Activated naive CD4-positive, alpha-beta T cell treated with Interleukin-2 at 50 U/mL for 16 hours (primary cell): ENCODE measurements around the gene AGAP3.

ENCODE experiments used
- DNase-seq: peaks from one replicate; pipeline ENCODE4 v3.0.0-alpha.2; 2020

The AGAP3 gene

GRCh38 chr7:151074817-151075661 lies 11.2 kb upstream of the AGAP3 start:
- no peak for DNase-seq

GRCh38 chr7:151075662-151075971 lies 10.7 kb upstream of the AGAP3 start:
- no peak for DNase-seq

- no peak for DNase-seq
Observed at GRCh38 chr7:151075978-151076426, 10.3 kb upstream of the AGAP3 start.

- DNase-seq: peak; percentile 18
Observed at GRCh38 chr7:151076863-151077704, 9.2 kb upstream of the AGAP3 start.

GRCh38 chr7:151077705-151078232 lies 8.5 kb upstream of the AGAP3 start:
- DNase-seq: no peak

- no peak for DNase-seq
Observed at GRCh38 chr7:151078233-151079040, 7.8 kb upstream of the AGAP3 start.

GRCh38 chr7:151079199-151079910 lies 6.9 kb upstream of the AGAP3 start:
- no peak for DNase-seq

GRCh38 chr7:151080067-151080521 lies 6.2 kb upstream of the AGAP3 start:
- no peak for DNase-seq

- peak; percentile 91 for DNase-seq
Observed at GRCh38 chr7:151080522-151081169, 5.6 kb upstream of the AGAP3 start, which contains the start of gene FASTK. Gene FASTK (minus strand): TSS chr7:151080809. CDS start chr7:151080766, 43 bp downstream.

GRCh38 chr7:151081170-151082101 lies 4.8 kb upstream of the AGAP3 start:
- no peak for DNase-seq

- DNase-seq: no peak
Observed at GRCh38 chr7:151082141-151083070, 3.9 kb upstream of the AGAP3 start.

- DNase-seq: peak; percentile 85
Observed at GRCh38 chr7:151083071-151083823, 3.0 kb upstream of the AGAP3 start, which contains the start of gene TMUB1. Gene TMUB1 (minus strand): TSS chr7:151083493. CDS start chr7:151082563, 930 bp downstream.

- DNase-seq: no peak
Observed at GRCh38 chr7:151083824-151084160, 2.5 kb upstream of the AGAP3 start.

- DNase-seq: no peak
Observed at GRCh38 chr7:151085329-151085690, 965 bp upstream of the AGAP3 start.

- DNase-seq: peak; percentile 38
Observed at GRCh38 chr7:151086802-151087244, 548 bp downstream of the AGAP3 start.

GRCh38 chr7:151087245-151088018 lies 1.2 kb downstream of the AGAP3 start:
- DNase-seq: peak; percentile 23
